PFSK-1 (cell line): ENCODE measurements around the gene KRTDAP.

Experiments
- FOXP2 ChIP-seq: optimal IDR thresholded peaks from 2 replicates; pipeline ENCODE3; 2011; ENCODE audit warnings: borderline replicate concordance, control low read depth, inconsistent platforms; ENCODE audit not compliant: insufficient read depth; ENCODE audit errors: extremely low read length, extremely low read depth
- POLR2AphosphoS5 ChIP-seq: IDR thresholded peaks from 2 replicates; pipeline ENCODE4 v1.6.1; 2012; ENCODE audit warnings: low read depth, mild to moderate bottlenecking, control low read depth, low read length, moderate library complexity
- SIN3A ChIP-seq: IDR thresholded peaks from 2 replicates; pipeline ENCODE4 v1.6.1; 2012; ENCODE audit warnings: mild to moderate bottlenecking, low read length, moderate library complexity, borderline replicate concordance; ENCODE audit not compliant: insufficient read depth
- TAF1 ChIP-seq: IDR thresholded peaks from 2 replicates; pipeline ENCODE4 v1.6.1; 2012; ENCODE audit warnings: low read length, control low read depth, borderline replicate concordance; ENCODE audit not compliant: insufficient read depth
- TF ChIP-seq, protein P1 (sequence below), 2 experiments: IDR thresholded peaks; 2 replicates each; pipeline versions ENCODE4 v1.6.1 to v1.8.0; 2011 to 2012; ENCODE audit warnings: low read depth in 2 of 2, low read length in 2 of 2, control low read depth in 1 of 2, inconsistent platforms in 1 of 2, mild to moderate bottlenecking in 1 of 2, moderate library complexity in 1 of 2; ENCODE audit not compliant: insufficient read depth in 1 of 2

KRTDAP gene

DNA sequence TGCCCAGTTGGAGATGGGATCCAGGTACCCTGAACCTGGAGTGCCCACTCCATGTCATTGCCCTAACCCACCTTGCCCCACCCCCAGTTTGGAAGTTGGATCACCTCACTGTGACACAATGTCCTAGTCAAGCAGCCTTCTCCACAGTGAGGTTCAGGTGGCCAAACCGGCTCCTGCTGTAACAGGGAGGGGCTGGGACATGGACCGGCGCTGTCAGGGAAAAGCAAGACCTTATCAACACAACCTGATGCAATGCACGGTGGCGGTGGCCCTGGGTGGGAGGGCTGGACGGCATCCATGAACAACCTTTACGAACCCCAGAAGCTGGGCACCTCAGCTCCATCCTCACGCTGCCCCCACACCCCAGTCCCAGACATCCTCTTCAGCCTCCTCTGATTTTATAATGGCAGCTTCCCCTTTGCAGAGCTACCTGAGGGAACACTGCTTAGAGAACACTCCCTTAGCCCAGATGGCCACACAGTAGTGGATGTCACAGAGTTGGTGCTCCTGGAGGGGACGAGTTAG lies 1.6 kb upstream of the KRTDAP start:
- TF ChIP-seq SIN3A = no peak
- TF ChIP-seq FOXP2 = no peak
- TF ChIP-seq TAF1 = no peak
- TF ChIP-seq POLR2AphosphoS5 = no peak
- TF ChIP-seq, protein P1, sequence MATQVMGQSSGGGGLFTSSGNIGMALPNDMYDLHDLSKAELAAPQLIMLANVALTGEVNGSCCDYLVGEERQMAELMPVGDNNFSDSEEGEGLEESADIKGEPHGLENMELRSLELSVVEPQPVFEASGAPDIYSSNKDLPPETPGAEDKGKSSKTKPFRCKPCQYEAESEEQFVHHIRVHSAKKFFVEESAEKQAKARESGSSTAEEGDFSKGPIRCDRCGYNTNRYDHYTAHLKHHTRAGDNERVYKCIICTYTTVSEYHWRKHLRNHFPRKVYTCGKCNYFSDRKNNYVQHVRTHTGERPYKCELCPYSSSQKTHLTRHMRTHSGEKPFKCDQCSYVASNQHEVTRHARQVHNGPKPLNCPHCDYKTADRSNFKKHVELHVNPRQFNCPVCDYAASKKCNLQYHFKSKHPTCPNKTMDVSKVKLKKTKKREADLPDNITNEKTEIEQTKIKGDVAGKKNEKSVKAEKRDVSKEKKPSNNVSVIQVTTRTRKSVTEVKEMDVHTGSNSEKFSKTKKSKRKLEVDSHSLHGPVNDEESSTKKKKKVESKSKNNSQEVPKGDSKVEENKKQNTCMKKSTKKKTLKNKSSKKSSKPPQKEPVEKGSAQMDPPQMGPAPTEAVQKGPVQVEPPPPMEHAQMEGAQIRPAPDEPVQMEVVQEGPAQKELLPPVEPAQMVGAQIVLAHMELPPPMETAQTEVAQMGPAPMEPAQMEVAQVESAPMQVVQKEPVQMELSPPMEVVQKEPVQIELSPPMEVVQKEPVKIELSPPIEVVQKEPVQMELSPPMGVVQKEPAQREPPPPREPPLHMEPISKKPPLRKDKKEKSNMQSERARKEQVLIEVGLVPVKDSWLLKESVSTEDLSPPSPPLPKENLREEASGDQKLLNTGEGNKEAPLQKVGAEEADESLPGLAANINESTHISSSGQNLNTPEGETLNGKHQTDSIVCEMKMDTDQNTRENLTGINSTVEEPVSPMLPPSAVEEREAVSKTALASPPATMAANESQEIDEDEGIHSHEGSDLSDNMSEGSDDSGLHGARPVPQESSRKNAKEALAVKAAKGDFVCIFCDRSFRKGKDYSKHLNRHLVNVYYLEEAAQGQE (IDR thresholded peaks at IDR 0.05; ENCODE audit: insufficient read depth in 1 of 2, low read depth in 2 of 2, low read length in 2 of 2) = no peak

DNA sequence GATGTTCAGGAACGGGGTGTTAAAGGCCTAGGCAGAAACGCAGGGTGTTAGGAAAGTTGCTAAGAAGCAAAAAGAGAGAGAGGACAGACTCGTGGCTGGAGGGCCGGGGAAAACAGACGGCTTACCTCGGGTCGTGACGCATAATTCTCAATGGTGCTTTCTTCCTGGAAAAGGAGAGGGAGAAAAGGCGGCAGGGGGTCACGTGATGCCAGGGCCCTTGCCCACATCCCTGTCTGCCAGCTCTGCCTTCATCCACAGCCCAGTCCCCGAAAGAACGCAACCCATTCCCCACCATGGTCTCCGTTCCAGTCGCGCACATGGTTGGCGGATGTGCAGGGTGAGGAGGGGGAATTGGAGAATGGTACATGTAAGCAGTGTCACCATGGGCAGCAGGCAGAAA lies 1.6 kb downstream of the KRTDAP start:
- TF ChIP-seq, protein P1 (IDR thresholded peaks at IDR 0.05; ENCODE audit: insufficient read depth in 1 of 2, low read depth in 2 of 2, low read length in 2 of 2) = no peak
- TF ChIP-seq SIN3A = no peak

DNA sequence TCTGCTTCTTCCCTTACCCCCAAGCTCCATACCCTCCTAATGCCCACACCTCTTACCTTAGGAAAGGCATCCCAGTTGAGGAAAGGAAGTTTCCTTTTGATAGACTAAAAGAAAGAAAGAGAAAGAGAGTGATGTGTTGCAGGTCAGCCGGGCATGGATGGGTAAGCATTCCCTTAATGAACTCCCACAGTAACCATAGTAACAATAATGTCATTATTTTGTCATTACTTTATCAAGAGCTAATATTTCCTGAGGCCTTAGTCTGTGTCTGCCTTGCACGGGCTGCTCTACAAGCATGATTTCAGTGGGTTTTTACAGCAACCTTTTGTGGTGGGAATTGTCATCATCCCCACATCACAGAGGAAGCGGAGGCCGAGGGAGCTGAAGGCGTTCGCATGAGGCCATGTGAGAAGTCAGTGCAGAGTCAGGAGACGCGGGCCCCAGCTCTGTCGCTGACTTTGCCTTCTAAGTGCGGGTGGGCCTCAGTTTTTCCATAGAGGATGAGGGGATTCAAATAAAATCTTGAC lies 2.5 kb downstream of the KRTDAP start:
- no peak for TF ChIP-seq FOXP2
- no peak for TF ChIP-seq TAF1
- TF ChIP-seq POLR2AphosphoS5 = no peak
- TF ChIP-seq, protein P1 (IDR thresholded peaks at IDR 0.05; ENCODE audit: insufficient read depth in 1 of 2, low read depth in 2 of 2, low read length in 2 of 2) = no peak
- TF ChIP-seq SIN3A = no peak

DNA sequence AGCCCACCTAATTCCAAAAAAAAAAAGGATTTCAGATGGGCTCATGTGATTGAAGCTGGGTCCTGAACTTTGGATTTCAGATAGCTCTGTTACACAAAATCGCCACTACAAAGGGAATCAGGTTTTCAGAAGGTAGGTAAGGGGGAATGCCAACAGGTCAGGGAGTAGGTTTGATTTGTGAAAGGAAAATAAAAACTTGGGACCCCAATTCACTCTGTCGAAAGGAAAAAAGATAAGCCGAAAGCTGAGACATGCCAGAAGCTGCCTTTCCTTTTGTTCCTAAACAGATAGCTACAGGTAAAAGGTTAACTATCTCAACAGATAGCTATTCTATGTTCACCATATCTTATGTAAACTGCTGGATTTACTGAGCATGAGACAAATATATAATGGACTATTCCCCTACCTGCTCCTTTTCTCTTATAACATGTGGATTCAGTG lies 4.0 kb downstream of the KRTDAP start:
- TF ChIP-seq FOXP2 (no peak), POLR2AphosphoS5 (no peak)

DNA sequence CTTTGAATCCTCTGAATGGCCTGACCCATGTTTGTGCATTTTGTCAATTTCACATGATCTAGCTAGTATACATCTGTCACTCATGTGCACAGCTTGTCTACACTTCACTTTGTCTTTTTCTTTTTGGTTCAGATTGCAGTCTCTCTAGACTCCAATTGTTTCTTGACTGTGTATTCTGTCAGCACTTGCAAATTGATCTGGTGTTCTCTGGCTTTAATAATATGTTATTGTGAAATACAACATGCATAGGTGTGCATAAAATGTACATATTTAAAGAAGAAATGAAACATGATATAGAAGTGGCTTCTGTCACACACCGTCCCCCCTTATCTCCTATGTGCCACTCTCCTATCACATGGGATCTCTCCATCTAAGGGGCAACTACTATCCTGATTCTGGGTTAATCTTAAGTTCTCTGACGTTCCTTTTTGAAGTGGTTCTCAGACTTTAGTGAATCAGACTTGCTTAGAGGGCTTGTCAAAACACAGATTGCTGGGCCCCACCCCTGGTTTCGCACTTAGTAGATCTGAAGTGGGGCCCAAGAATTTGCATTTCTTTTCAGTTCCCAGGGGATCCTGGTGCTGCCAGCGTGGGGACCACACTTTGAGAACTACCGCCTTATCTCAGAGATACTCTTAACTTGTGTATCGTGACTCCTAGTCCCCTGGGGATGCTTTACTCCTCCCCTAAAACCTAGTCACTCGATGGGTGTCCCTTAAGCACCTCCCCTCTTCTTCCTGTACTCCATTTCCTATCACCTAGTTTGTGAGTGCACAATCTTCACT lies 5.8 kb downstream of the KRTDAP start:
- TF ChIP-seq POLR2AphosphoS5 = no peak
- TF ChIP-seq TAF1 = no peak
- TF ChIP-seq, protein P1 (IDR thresholded peaks at IDR 0.05; ENCODE audit: insufficient read depth in 1 of 2, low read depth in 2 of 2, low read length in 2 of 2) = no peak
